Loucy (cell line): ENCODE measurements around the gene PCSK2.

Experiments used
- H2AFZ ChIP-seq: fragments of 200-600 bp; sonication (generic); 2 replicates; pipeline ENCODE4 v1.6.0; 2016; ENCODE audit warnings: antibody characterized with exemption, mild to moderate bottlenecking, low read length, moderate library complexity
- H3F3A ChIP-seq: fragments of 200-600 bp; 2 replicates; pipeline ENCODE4 v1.6.0; 2016; ENCODE audit warnings: antibody characterized with exemption, low read depth, mild to moderate bottlenecking
- H3K27me3 ChIP-seq: fragments of 200-600 bp; sonication (generic); 2 replicates; pipeline ENCODE4 v1.6.1; 2014; ENCODE audit warnings: low read length, mild to moderate bottlenecking; ENCODE audit not compliant: insufficient read depth, poor library complexity, severe bottlenecking
- H3K36me3 ChIP-seq: fragments of 200-600 bp; sonication (generic); 2 replicates; pipeline ENCODE4 v1.6.1; 2016; ENCODE audit warnings: low read length; ENCODE audit not compliant: insufficient read depth
- H3K4me1 ChIP-seq: fragments of 200-600 bp; sonication (generic); 2 replicates; pipeline ENCODE4 v1.5.1; 2014; ENCODE audit warnings: low read length, mild to moderate bottlenecking; ENCODE audit not compliant: insufficient read depth, poor library complexity, severe bottlenecking
- H3K4me2 ChIP-seq: fragments of 200-600 bp; sonication (generic); 2 replicates; pipeline ENCODE4 v1.6.0; 2014; ENCODE audit warnings: antibody characterized with exemption, low read length, low read depth, mild to moderate bottlenecking; ENCODE audit not compliant: poor library complexity, severe bottlenecking
- H3K4me3 ChIP-seq: fragments of 200-600 bp; sonication (generic); 2 replicates; pipeline ENCODE4 v1.5.1; 2014; ENCODE audit warnings: low read length, mild to moderate bottlenecking, mixed read lengths; ENCODE audit not compliant: poor library complexity, severe bottlenecking
- H3K79me2 ChIP-seq: fragments of 200-600 bp; sonication (generic); 2 replicates; pipeline ENCODE4 v1.6.1; 2014; ENCODE audit warnings: low read length; ENCODE audit not compliant: insufficient read depth
- H3K9ac ChIP-seq: fragments of 200-600 bp; sonication (generic); 2 replicates; pipeline ENCODE4 v1.6.0; 2014; ENCODE audit warnings: mild to moderate bottlenecking, low read depth, low read length, moderate library complexity; ENCODE audit not compliant: poor library complexity, severe bottlenecking
- H3K9me2 ChIP-seq: fragments of 200-600 bp; sonication (generic); replicated peaks from 2 replicates; pipeline ENCODE4 v1.6.1; 2016; ENCODE audit warnings: low read depth, low read length, mixed read lengths
- H3K9me3 ChIP-seq: fragments of 200-600 bp; sonication (generic); 2 replicates; pipeline ENCODE4 v1.6.1; 2014; ENCODE audit warnings: mild to moderate bottlenecking, antibody characterized with exemption, low read length, low read depth; ENCODE audit not compliant: insufficient read depth
- H4K20me1 ChIP-seq: fragments of 200-600 bp; sonication (generic); 2 replicates; pipeline ENCODE4 v1.6.0; 2014; ENCODE audit warnings: antibody characterized with exemption, low read length, mild to moderate bottlenecking; ENCODE audit not compliant: insufficient read depth, poor library complexity, severe bottlenecking
- EZH2phosphoT487 ChIP-seq: fragments of 200-600 bp; IDR thresholded peaks from 2 replicates; pipeline ENCODE4 v1.6.1; 2018; ENCODE audit warnings: antibody characterized with exemption, mild to moderate bottlenecking, moderate library complexity, borderline replicate concordance
- TF ChIP-seq, protein P1 (sequence below): fragments of 200-600 bp; sonication (generic); conservative IDR thresholded peaks from 2 replicates; pipeline ENCODE4 v1.5.1; 2014; ENCODE audit warnings: mild to moderate bottlenecking, antibody characterized with exemption, low read length

PCSK2 gene

DNA sequence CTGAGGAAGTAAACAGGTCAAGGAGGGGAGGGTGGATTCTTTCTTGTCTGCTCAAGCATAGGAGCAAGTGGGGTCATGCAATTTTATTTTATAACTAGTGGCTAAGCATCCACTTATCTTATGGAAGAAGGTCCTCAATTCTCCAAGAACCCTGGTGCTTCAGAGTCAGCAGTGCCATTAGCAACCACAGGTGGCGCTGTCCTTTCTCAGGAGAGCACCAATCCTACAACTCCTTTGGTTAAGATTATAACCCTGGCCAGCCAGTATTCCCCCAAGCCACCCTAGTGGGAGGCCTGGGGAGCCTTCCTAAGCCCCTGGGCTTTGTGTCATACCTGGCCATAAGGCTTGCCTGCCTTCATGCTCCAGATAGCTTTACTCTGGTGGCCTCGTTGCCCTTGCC, 60.7 kb downstream of the PCSK2 start:
- Histone ChIP-seq H3K79me2 (no peaks in the 10 kb centered on the region), H3F3A (no peaks in the 10 kb centered on the region), H4K20me1 (no peaks in the 10 kb centered on the region), H3K9me3 (no peaks in the 10 kb centered on the region), H2AFZ (no peak overlapping the region), H3K4me1 (no peaks in the 10 kb centered on the region), H3K9me2 (no peaks in the 10 kb centered on the region), H3K4me3 (no peak overlapping the region), H3K27me3 (no peaks in the 10 kb centered on the region), H3K4me2 (no peak overlapping the region), H3K36me3 (no peaks in the 10 kb centered on the region), H3K9ac (no peak overlapping the region)
- TF ChIP-seq, protein P1, sequence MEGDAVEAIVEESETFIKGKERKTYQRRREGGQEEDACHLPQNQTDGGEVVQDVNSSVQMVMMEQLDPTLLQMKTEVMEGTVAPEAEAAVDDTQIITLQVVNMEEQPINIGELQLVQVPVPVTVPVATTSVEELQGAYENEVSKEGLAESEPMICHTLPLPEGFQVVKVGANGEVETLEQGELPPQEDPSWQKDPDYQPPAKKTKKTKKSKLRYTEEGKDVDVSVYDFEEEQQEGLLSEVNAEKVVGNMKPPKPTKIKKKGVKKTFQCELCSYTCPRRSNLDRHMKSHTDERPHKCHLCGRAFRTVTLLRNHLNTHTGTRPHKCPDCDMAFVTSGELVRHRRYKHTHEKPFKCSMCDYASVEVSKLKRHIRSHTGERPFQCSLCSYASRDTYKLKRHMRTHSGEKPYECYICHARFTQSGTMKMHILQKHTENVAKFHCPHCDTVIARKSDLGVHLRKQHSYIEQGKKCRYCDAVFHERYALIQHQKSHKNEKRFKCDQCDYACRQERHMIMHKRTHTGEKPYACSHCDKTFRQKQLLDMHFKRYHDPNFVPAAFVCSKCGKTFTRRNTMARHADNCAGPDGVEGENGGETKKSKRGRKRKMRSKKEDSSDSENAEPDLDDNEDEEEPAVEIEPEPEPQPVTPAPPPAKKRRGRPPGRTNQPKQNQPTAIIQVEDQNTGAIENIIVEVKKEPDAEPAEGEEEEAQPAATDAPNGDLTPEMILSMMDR: peak; percentile 45
- no peak for TF ChIP-seq EZH2phosphoT487

DNA sequence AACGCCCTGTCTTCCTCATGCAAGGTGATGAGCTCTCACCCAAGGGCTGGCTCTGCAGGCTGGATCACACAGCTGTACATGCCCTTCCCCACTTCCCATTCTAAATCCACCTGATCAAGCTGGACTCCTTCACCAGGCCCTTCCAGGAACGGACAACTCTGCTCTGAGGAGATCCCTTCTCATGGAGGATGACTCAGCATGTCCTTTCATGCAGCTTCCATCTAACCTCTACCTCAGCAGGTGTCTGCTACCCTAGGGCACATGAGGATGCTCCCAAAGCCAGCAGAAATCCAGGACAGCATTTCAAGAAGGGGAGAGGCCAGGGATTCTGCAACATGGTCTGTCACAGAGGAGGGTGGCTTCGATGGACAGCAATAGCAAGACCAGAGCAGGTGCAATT, 61.2 kb downstream of the PCSK2 start:
- Histone ChIP-seq H3K36me3 (no peaks in the 10 kb centered on the region), H3K9me3 (no peaks in the 10 kb centered on the region), H3K4me1 (no peaks in the 10 kb centered on the region), H3K79me2 (no peaks in the 10 kb centered on the region), H3K4me3 (no peak overlapping the region), H3K9me2 (no peaks in the 10 kb centered on the region), H2AFZ (no peak overlapping the region), H4K20me1 (no peaks in the 10 kb centered on the region), H3K9ac (no peak overlapping the region), H3K4me2 (no peak overlapping the region), H3F3A (no peaks in the 10 kb centered on the region), H3K27me3 (no peaks in the 10 kb centered on the region)
- TF ChIP-seq, protein P1: no peak
- TF ChIP-seq EZH2phosphoT487: no peak

DNA sequence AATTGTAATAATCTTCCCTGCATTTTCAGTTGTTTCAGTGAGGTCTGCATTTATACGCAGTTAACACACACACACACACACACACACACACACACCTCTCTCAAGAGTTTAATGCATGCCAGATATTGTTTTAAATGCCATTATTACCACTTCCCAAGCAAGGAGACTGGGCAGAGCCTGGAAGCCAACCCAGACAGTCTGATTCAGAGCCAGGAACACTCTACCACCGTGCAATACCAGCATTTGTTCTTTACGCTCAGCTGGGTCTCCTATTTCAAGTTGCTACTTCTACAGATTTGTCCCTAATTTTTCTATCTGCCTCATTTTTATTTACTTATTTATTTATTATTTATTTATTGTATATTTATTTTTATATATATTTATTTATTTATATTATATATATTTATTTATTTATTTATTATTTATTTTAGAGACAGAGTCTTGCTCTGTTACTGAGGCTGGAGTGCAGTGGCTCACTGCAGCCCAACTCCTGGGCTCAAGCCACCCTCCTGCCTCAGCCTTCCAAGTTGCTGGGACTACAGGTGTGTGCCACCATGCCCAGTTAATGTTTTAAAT, 68.4 kb downstream of the PCSK2 start:
- Histone ChIP-seq H3K4me3 (no peak overlapping the region), H3K36me3 (no peaks in the 10 kb centered on the region), H3K27me3 (no peaks in the 10 kb centered on the region), H3K9me2 (no peaks in the 10 kb centered on the region), H3K4me1 (no peaks in the 10 kb centered on the region), H4K20me1 (no peaks in the 10 kb centered on the region), H3K9me3 (no peaks in the 10 kb centered on the region), H3K79me2 (no peaks in the 10 kb centered on the region), H3K4me2 (no peak overlapping the region), H3F3A (no peaks in the 10 kb centered on the region), H3K9ac (no peak overlapping the region), H2AFZ (no peak overlapping the region)
- TF ChIP-seq, protein P1: no peak
